Measurements from ENCODE around the gene MORF4L1.

- no peak for TF ChIP-seq POLR2A (IDR thresholded peaks at IDR 0.05; ENCODE audit: low read length)
- no peak for TF ChIP-seq GATA1 (IDR thresholded peaks at IDR 0.05; ENCODE audit: low read depth, low read length)
Measured at GRCh38 chr15:78828920-78829319, 43.8 kb upstream of the MORF4L1 start.
